NCI-H2081 (cell line): Measurements from ENCODE around the gene DGKQ.
"Not testable (repeated sequence)": the region's sequence is repeated elsewhere in the genome, so short reads cannot be mapped to it uniquely, and the experiment has no call there.

Experiments
- DNase-seq, 2 experiments: peaks; one replicate each; lab custom pipeline; 2025; lab: John Stamatoyannopoulos, UW

Gene DGKQ

GRCh38 chr4:925171-925570, 48.2 kb downstream of the DGKQ start:
- no peak for DNase-seq

GRCh38 chr4:924107-925096, 49.0 kb downstream of the DGKQ start:
- DNase-seq, result no peak

GRCh38 chr4:921830-922331, 51.5 kb downstream of the DGKQ start:
- no peak for DNase-seq

- not testable (repeated sequence) for DNase-seq
Observed at GRCh38 chr4:919004-919680, 54.2 kb downstream of the DGKQ start.

GRCh38 chr4:918591-918990, 54.8 kb downstream of the DGKQ start:
- not testable (repeated sequence) for DNase-seq

GRCh38 chr4:917992-918391, 55.4 kb downstream of the DGKQ start:
- DNase-seq, result no peak

- no peak for DNase-seq
Observed at GRCh38 chr4:917466-917865, 55.9 kb downstream of the DGKQ start.

- no peak for DNase-seq
Observed at GRCh38 chr4:915595-915994, 57.8 kb downstream of the DGKQ start.

- DNase-seq, result no peak
Observed at GRCh38 chr4:915041-915474, 58.3 kb downstream of the DGKQ start.

GRCh38 chr4:914531-914930, 58.8 kb downstream of the DGKQ start:
- DNase-seq, result no peak

GRCh38 chr4:913280-913618, 60.1 kb downstream of the DGKQ start:
- no peak for DNase-seq

- DNase-seq, result no peak
Observed at GRCh38 chr4:912548-913279, 60.7 kb downstream of the DGKQ start.

GRCh38 chr4:911871-912490, 61.4 kb downstream of the DGKQ start:
- DNase-seq, result no peak

GRCh38 chr4:911221-911751, 62.1 kb downstream of the DGKQ start:
- no peak for DNase-seq

GRCh38 chr4:910366-911091, 62.8 kb downstream of the DGKQ start:
- DNase-seq, result no peak

- no peak for DNase-seq
Observed at GRCh38 chr4:909821-910220, 63.5 kb downstream of the DGKQ start.

- no peak for DNase-seq
Observed at GRCh38 chr4:909131-909571, 64.2 kb downstream of the DGKQ start.
